ENCODE data around the gene CRYBB3.

CRYBB3 gene

GRCh38 chr22:25213221-25213620, 13.6 kb downstream of the CRYBB3 start:
- no peak for DNase-seq (ENCODE audit: low read depth)
- H3K4me3 ChIP-seq (ENCODE audit: control insufficient read depth, low read depth, low read length), result no peak overlapping the region
- TF ChIP-seq CTCF (conservative IDR thresholded peaks at IDR 0.05; ENCODE audit: control insufficient read depth, insufficient read depth, low read depth, low read length), result no peak

GRCh38 chr22:25216230-25216629, 16.6 kb downstream of the CRYBB3 start:
- H3K4me3 ChIP-seq (ENCODE audit: control insufficient read depth, low read depth, low read length), result no peak overlapping the region
- no peak for DNase-seq (ENCODE audit: low read depth)
- no peak for TF ChIP-seq CTCF (conservative IDR thresholded peaks at IDR 0.05; ENCODE audit: control insufficient read depth, insufficient read depth, low read depth, low read length)

GRCh38 chr22:25219211-25219689, 19.6 kb downstream of the CRYBB3 start, which contains the start of gene CRYBB2:
CRYBB2 (plus strand) TSS chr22:25219639; CDS start chr22:25221430, 1,791 bp downstream.
- TF ChIP-seq CTCF (conservative IDR thresholded peaks at IDR 0.05; ENCODE audit: control insufficient read depth, insufficient read depth, low read depth, low read length), result no peak
- H3K4me3 ChIP-seq (ENCODE audit: control insufficient read depth, low read depth, low read length), result no peak within 1 kb of the TSS
- no peak for DNase-seq (ENCODE audit: low read depth)

GRCh38 chr22:25219948-25220442, 20.3 kb downstream of the CRYBB3 start:
- H3K4me3 ChIP-seq (ENCODE audit: control insufficient read depth, low read depth, low read length), result no peak overlapping the region
- no peak for DNase-seq (ENCODE audit: low read depth)
- no peak for TF ChIP-seq CTCF (conservative IDR thresholded peaks at IDR 0.05; ENCODE audit: control insufficient read depth, insufficient read depth, low read depth, low read length)

- no peak overlapping the region for H3K4me3 ChIP-seq (ENCODE audit: control insufficient read depth, low read depth, low read length)
- DNase-seq (ENCODE audit: low read depth), result no peak
- no peak for TF ChIP-seq CTCF (conservative IDR thresholded peaks at IDR 0.05; ENCODE audit: control insufficient read depth, insufficient read depth, low read depth, low read length)
Measured at GRCh38 chr22:25221790-25222189, 22.1 kb downstream of the CRYBB3 start.

- no peak for TF ChIP-seq CTCF (conservative IDR thresholded peaks at IDR 0.05; ENCODE audit: control insufficient read depth, insufficient read depth, low read depth, low read length)
- no peak overlapping the region for H3K4me3 ChIP-seq (ENCODE audit: control insufficient read depth, low read depth, low read length)
- no peak for DNase-seq (ENCODE audit: low read depth)
Measured at GRCh38 chr22:25223269-25223850, 23.7 kb downstream of the CRYBB3 start.

Measured in fibroblast of mammary gland (primary cell).